H1 (cell line): ENCODE data around the gene SYMPK. TPM values are rescaled to one million over a fixed set of nuclear protein-coding genes. Genes with fewer than 3 reads are reported as not detected.

Source experiments
- BACH1 ChIP-seq: IDR thresholded peaks from 2 replicates; pipeline ENCODE4 v1.6.1; 2012; ENCODE audit warnings: low read length, improper control_type of control experiment
- CHD2 ChIP-seq: IDR thresholded peaks from 2 replicates; pipeline ENCODE4 v1.6.1; 2012; ENCODE audit warnings: low read length, improper control_type of control experiment
- CTBP2 ChIP-seq: IDR thresholded peaks from 2 replicates; pipeline ENCODE4 v1.7.0; 2011; ENCODE audit warnings: borderline replicate concordance, mild to moderate bottlenecking, moderate library complexity, mixed read lengths, low read length; ENCODE audit not compliant: insufficient read depth, insufficient read length
- GABPA ChIP-seq: IDR thresholded peaks from 2 replicates; pipeline ENCODE4 v1.6.1; 2011; ENCODE audit warnings: mild to moderate bottlenecking, low read length, moderate library complexity, borderline replicate concordance; ENCODE audit not compliant: insufficient read depth
- MAX ChIP-seq: IDR thresholded peaks from 2 replicates; pipeline ENCODE4 v1.6.1; 2012; ENCODE audit warnings: inconsistent platforms
- RAD21 ChIP-seq, 2 experiments: IDR thresholded peaks in 1 of 2; conservative IDR thresholded peaks in 1 of 2; 2 replicates each; pipeline ENCODE4 v1.6.1; 2011; ENCODE audit warnings: low read depth in 2 of 2, low read length in 2 of 2, improper control_type of control experiment in 1 of 2, inconsistent platforms in 1 of 2, mild to moderate bottlenecking in 1 of 2, moderate library complexity in 1 of 2
- SP2 ChIP-seq: IDR thresholded peaks from 2 replicates; pipeline ENCODE4 v1.6.1; 2012; ENCODE audit warnings: mild to moderate bottlenecking, low read length, inconsistent platforms
- SRF ChIP-seq: IDR thresholded peaks from 2 replicates; pipeline ENCODE4 v1.6.1; 2011; ENCODE audit warnings: mild to moderate bottlenecking, low read depth, low read length, moderate library complexity
- TAF1 ChIP-seq: IDR thresholded peaks from 2 replicates; pipeline ENCODE4 v1.6.1; 2011; ENCODE audit warnings: mild to moderate bottlenecking, low read depth, low read length
- polyA plus RNA-seq, 7 experiments: library from polyadenylated mRNA; depleted of rRNA in 3 of 7; stranded (reverse) in 5 of 7; unstranded in 2 of 7; fragments of >200 nt in 5 of 7; fragments of 200-250 nt in 2 of 7; gene quantifications; 1 replicate in 5 of 7; 2 replicates in 1 of 7; 4 replicates in 1 of 7; pipeline versions ENCODE4 v1.2.1 to v1.2.3, GENCODE V29; 2011 to 2013; ENCODE audit warnings: missing spikeins in 2 of 7, mixed read lengths in 2 of 7
- total RNA-seq: library from RNA; stranded (reverse); fragmentation: NEBNext Ultra II Directional; extraction: Animal tissue kit (Norgen Biotek cat#: 25700); gene quantifications from 2 replicates; pipeline ENCODE4 v1.2.1, GENCODE V29; 2021

SYMPK gene
- total and polyA plus RNA-seq, 2 of the 8 experiments (the other 6 are each of a cell fraction or from before 2014, with no cell fraction given) = 93.6 to 99.5 TPM

GRCh38 chr19:45790942-45791341 lies 72.0 kb downstream of the SYMPK start (continued):
- TF ChIP-seq RAD21 (IDR thresholded peaks at IDR 0.05 in 1 of 2, conservative IDR thresholded peaks at IDR 0.05 in 1 of 2; ENCODE audit: low read depth in 2 of 2, low read length in 2 of 2) (no peak), CTBP2 (no peak), SP2 (no peak), MAX (no peak), CHD2 (no peak), GABPA (no peak), SRF (no peak), TAF1 (no peak), BACH1 (no peak)
- TF ChIP-seq, all 59 proteins: peak for 0
